ENCODE results near the gene PEX13.

The PEX13 gene

GRCh38 chr2:61085883-61086282 is 68.4 kb downstream of the PEX13 start:
- no peak for DNase-seq

DNA sequence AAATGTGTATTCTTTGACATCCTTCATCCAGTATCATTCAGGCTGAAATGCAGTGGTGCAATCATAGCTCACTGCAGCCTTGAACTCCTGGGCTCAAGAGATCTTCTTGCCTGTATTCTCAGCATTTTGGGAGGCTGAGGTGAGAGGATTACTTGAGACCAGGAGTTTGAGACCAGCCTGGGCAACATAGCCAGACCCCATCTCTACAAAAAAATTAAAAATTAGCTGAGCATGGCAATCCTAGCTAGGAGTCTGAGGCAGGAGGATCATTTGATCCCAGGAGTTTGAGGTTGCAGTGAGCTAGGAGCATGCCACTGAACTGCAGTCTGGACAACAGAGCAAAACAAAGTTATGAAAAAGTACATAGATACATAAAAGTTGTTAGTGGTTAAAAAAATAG is 72.3 kb downstream of the PEX13 start:
- DNase-seq: no peak

- no peak for DNase-seq
Observed at GRCh38 chr2:61090386-61090921, 72.9 kb downstream of the PEX13 start.

DNA sequence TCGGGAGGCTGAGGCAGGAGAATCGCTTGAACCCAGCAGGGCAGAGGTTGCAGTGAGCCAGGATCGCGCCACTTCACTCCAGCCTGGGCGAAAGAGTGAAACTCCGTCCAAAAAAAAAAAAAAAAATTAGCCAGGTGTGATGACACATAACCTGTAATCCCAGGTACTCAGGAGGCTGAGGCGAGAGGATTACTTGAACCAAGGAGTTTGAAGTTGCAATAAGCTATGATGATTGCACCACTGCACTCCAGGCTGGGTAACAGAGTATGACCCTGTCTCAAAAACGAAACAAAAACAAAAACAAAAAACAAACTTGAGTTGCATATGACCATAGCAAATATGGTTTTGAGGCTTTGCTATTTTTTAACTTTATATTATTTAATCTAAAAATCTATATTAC is 74.0 kb downstream of the PEX13 start:
- no peak for DNase-seq

DNA sequence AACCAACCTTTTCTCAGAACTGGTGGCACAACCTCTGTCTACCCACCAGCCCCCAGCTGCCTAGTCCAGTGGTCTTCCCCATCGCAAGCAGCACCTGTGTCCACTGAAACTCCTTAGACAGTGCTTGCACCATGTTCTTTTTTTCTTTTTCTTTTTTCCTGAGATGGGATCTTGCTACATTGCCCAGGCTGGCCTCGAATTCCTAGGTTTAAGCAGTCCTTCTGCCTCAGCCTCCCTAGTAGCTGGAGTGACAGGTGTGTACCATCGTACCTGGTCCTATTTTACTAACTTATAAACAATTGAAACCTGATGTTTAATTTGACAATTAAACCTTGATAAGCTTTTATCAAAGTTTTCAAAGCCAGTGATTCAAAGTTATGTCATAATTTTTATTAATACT is 78.9 kb downstream of the PEX13 start:
- no peak for DNase-seq

DNA sequence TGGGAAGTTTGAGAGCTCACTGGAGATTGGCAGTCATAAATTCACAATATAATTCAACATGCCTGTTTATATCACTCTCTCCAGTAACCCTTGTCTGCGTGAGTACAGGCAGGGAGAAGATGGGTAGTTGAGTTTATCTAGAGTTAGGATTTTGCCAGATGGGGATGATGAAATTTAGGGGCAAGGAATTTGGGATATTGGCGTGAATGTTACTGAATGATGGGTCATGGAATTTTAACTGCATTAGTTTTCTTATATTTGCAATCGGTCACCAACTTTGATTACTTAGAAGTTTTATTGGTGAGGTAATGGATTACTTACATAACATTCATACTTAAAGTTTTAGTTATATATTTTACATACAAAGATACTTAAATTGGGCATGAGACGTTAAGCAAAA is 83.3 kb downstream of the PEX13 start:
- DNase-seq: no peak
